ENCODE data around the gene DAPK1. TPM values are rescaled to one million over a fixed set of nuclear protein-coding genes. Genes with fewer than 3 reads are reported as not detected.

Gene DAPK1
- total RNA-seq, 1 donor from 2014 or later = 1.4 TPM

DNA sequence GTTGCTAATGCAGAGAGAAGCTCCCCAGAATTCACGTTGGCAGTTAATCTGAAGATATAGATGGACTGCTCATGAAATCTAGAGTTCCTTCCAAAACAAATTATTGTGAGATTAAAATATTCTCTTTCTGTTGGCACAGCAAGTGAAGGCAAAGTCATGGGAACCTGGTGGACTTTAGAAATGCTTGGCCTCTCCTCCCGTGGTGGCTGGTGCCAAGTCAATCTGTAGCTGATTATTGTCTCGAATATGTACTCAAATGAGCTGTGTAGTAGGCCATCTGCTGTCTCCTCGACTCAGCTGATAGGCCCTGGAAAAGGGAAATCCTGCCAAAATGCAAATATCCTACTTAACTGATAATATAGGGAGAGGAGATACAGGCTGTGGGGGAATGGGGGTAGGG lies 69.3 kb downstream of the DAPK1 start:
- intact Hi-C loops (cut with micrococcal nuclease) = no loop called here

- intact Hi-C loops (cut with micrococcal nuclease) = no loop called here
These were observed 69.9 kb downstream of the DAPK1 start for GRCh38 chr9:87567571-87567970.

- intact Hi-C loops (cut with micrococcal nuclease) = no loop called here
These were observed 70.3 kb downstream of the DAPK1 start for GRCh38 chr9:87567983-87568382.

DNA sequence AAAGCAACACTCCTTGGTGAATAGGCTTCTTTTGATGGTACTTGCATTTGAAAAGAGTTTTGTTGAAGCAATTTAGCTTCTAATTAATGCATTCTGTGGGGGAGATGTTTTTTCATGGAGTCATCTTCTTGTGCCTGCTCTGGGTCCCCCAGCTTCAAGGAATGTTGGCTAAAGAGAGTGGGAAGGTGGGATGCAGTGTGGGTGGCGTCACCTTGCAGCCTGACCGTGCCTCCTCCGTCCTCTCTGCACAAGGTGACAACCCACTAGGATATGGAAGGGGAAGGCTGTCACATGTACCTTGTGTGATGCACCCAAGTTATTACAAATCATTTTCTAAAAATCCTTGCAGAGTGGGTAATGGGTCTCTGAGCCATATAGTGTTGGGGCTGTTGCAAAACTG lies 70.7 kb downstream of the DAPK1 start:
- intact Hi-C loops (cut with micrococcal nuclease) = no loop called here

- intact Hi-C loops (cut with micrococcal nuclease) = no loop called here
These were observed 71.4 kb downstream of the DAPK1 start for GRCh38 chr9:87569008-87569509.

DNA sequence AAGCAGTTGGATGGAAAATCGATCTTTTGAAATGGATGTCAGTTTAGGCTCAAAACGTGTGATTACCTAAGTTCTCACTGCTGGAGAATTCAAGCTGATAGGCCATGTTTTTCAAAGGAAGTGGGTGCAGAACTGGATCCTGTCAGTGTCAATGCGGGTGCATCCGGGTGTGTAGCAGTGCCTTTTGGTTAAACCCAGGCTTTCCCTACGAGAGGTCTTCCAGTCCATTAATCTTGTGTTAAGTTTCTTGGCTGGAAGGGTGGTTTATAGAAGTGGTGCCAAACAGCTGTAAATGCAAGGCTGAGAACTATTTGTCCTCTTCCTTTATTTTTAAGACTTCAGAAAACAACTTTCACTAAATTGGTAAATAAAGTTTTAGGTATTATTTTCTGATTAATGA lies 71.9 kb downstream of the DAPK1 start:
- intact Hi-C loops (cut with micrococcal nuclease) = no loop called here

DNA sequence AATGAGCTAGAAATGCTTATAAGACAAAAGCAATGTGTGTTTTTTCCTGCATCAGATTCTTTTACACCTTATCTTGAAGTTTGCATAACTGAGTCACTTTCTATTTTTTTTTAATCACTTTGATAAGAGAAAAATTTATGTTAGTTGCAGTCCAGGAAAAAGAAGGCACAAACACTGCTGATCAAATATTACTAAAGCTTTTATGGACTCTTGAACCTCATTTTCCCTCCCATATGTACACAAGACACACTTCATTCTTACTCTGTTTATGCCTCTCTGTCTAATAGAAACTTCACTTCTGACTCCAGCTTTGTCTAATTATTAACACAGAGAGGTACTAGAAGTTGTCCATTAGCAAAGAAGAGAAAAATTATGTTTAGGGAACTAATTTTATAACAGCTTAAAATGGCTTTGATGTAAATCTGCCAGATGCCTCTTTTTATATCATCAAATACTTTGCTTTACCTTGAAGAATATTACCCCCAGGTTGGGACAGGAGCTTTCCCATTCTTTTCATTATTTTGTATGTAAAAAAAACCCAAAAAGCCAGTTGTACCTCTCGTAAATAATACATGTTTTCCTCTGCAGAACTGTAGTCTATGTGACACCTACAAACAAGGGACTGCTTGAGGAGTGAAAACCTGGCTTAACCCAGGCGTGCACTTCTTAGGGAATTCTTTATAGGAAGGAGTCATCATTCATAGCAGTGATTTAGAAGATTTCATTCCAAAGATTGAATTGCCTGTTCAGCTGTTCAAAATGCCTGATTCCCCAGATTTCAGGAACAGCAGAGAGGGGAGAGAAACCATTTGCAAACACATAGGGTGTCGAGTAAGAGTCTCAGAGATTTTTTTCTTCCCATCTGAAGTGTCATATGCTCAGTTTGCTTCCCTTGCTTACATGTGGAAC lies 72.6 kb downstream of the DAPK1 start:
- intact Hi-C loops (cut with micrococcal nuclease) = no loop called here

DNA sequence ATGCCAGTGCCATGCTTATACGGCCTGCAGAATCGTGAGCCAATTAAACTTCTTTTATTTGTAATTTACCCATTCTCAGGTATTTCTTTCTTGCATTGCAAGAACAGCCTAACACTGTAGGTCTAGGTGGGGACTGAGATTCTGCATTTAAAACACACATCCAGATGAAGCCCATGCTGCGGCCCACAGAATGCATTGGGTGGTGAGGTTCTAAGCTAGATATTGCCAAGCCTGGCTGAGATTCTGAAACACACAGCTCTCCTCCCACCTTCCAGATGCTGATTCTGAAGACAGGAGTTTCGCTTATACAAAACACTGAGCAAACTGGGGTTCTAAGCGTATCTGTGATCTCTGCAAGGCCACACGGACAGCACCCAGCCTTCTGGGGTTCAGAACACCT lies 75.1 kb downstream of the DAPK1 start:
- intact Hi-C loops (cut with micrococcal nuclease) = no loop called here

DNA sequence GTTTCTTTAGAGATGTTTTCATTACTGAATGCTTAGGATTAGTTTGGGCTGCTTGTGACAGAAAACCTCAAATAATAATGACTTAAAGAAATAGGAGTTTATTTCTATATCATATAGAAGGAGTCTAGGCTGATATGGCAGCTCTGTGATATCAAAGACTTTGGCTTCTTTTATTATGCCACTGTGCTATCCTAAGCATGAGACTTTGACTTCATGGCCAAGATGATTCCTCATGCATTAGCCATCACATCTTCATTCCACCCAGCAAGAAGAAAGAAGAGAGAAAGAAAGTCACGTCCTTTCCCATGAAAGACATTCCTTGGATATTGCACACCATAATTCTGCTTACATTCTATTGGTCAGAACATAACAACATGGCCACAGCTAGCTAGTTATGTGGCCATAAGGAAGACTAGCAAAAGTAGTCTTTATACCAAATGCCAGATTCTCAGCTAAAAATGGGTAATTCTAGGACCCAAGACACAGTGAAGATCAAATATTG lies 76.2 kb downstream of the DAPK1 start:
- intact Hi-C loops (cut with micrococcal nuclease) = no loop called here

DNA sequence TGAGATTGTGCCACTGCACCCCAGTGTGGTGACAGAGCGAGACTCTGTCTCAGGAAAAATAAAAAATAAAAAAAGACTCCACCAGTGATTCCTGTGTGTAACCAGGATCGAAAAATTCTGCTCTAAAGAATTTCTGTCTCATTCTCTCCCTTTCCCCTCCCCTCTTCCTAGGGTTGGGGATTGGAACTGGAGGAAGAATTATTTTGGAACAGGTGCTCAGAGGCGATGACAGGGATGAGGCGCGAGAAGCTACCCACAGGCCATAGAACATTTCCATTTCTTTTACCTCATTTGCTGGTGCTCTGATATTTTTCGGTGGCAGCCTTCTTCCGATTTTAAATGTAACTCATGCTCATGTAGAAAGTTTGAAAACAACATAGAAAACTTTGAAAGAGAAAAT lies 80.1 kb downstream of the DAPK1 start:
- intact Hi-C loops (cut with micrococcal nuclease) = no loop called here

DNA sequence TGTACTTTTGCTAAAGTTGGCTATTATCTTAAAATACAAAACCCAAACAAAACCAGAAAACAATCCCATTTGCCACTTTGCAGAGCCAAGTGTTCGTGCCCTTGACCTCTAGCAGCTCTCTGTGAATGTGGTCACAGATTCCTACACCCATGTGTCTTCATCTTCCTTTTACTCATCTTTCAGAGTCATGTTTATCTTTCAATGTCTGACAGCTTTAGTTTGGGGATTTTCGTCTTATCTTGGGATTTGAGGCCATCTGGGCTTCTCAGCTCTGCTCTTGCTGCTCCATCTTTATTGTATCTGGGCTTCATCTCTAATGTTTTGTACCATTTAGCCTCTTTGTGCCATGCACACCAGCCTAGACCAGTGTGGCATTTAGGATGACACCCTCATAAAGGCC lies 81.0 kb downstream of the DAPK1 start:
- intact Hi-C loops (cut with micrococcal nuclease) = no loop called here

DNA sequence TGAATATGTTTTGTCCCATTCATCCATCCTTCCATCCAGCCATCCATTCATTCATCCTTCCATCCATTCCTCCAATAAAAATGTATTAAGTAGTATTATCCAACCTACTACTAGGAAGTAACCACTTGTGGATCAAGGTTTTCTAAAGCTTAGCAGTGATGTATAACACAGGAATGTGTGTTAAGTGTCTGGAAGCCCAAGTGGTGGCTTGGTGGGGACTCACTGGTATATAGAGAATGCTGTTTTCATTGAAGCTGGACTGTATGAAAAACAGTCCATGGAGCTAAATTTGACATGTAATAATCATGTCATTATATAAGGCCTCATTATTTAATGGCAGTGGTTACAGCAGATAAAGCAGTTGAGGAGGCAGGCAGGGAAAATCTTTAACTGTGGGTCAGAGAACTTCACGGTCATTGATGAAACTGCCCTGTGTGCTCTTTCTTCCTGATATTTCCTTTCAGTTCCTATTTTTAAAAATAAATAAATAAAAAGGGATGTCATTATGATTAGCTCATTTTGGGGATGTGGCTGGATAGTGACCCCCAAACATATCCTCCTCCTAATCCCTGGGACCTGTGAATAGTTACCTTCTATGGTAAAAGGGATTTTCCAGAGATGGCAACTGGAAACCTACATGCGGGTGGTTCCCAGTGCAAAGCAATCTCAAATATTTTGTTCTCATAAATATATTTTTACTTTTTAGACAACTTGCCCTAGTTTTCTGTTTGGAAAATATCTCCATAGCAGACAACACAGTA lies 82.3 kb downstream of the DAPK1 start:
- intact Hi-C loops (cut with micrococcal nuclease) = no loop called here

GRCh38 chr9:87580941-87581438 lies 83.3 kb downstream of the DAPK1 start:
- intact Hi-C loops (cut with micrococcal nuclease) = no loop called here

GRCh38 chr9:87581513-87581912 lies 83.8 kb downstream of the DAPK1 start:
- intact Hi-C loops (cut with micrococcal nuclease) = no loop called here

DNA sequence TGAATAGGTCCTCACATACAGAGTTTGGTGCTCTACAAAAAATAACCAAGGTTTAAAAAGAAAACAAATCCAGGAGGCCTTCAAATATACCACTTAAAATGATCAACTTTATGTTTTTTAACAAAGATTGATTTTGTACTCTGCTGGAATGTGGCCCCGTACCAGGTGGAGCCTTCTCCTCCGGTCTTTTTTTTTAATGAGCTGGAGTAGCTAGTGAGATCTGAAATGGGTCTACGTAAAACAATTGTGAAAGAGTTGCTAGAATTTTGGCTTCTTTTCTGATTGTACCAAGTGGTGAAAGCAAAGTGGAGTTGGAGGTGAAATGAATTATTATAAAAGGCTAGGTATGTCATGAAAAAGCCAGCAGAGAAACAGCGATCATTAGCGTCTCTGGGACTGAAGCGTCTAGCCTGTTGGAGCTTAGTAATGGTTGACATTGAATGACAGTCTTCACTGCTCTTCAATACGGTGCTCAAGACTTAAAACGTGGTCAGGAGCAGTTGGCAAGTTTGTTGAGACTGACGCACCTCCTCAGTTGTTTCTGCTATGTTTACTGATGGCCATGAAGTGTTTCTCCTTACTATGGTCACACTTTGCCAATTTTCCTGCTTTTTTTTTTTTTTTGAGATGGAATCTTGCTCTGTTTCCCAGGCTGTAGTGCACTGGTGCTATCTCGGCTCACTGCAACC lies 84.4 kb downstream of the DAPK1 start:
- intact Hi-C loops (cut with micrococcal nuclease) = no loop called here

DNA sequence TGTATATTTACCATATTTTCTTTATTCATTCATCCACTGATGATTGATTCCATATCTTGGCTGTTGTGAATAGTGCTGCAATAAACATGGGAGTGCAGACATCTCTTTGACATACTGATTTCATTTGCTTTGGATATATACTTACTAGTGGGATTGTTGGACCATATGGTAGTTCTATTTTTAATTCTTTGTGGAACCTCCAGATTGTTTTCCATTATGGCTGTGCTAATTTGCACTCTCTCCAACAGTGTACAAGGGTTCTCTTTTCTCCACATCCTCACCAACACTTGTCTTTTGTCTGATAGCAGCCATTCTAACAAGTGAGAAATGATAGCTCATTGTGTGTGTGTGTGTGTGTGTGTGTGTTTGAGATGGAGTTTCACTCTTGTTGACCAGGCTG lies 86.7 kb downstream of the DAPK1 start:
- intact Hi-C loops (cut with micrococcal nuclease) = no loop called here

DNA sequence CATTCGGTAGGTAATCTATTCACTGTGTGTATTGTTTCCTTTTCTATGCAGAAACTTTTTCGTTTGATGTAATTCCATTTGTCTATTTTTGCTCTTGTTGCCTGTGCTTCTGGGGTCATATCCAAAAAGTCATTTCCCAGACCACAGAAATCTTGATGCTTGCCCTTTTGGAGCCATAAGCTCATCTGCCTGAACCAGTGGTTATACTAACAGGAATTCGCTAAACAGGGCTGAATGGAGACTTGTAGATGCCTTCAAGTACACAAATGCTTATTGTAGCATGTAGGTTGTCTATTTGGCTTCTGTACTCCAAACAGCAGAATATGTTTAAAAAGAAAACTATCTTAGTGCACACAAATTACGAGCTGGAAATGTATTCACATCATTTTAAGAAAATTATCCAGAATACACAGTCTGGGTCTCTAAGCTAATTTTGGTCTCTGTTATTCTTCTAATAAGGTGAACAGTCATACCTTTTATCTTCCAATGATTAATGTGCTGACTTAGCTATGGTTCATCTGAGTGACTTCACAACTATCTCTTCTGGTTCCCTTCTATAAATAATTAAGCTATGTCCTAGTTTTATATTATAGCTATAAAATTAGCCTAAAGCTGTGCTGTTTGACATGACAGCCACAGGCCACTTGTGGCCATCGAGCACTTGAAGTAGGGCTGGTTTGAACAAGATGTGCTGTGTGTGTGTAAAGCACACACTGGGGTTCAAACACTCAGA lies 87.6 kb downstream of the DAPK1 start:
- intact Hi-C loops (cut with micrococcal nuclease) = no loop called here

DNA sequence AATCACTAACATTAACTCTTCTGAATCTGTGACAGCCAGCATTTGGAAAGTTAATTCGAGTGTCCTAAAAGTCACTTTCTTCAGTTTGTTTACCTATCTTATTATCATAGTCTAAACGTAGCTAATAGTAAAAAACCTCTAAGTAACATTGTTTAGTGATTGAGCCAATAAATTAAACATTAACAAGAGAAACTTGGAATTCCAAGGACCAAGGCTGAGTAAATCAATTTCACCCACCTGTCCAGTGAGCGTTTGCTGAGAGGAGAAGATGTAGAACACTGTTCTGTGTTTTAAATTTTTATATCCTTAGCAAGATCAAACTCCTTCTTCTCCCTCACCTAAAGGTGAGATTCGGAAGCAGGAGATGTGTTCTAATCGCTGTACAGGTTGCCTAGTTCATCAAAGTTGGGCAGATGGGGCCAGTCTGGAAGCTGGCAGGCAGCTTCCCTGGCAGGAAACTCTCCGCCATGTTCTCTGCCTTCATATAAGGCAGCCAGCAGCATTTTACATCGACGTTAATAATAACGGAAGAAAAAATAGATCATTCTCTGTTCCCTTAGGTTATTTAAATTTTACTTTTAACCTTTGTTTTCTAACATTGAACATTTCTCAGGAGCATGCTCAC lies 89.2 kb downstream of the DAPK1 start:
- intact Hi-C loops (cut with micrococcal nuclease) = no loop called here

- intact Hi-C loops (cut with micrococcal nuclease) = no loop called here
These were observed 89.7 kb downstream of the DAPK1 start for GRCh38 chr9:87587356-87587745.

DNA sequence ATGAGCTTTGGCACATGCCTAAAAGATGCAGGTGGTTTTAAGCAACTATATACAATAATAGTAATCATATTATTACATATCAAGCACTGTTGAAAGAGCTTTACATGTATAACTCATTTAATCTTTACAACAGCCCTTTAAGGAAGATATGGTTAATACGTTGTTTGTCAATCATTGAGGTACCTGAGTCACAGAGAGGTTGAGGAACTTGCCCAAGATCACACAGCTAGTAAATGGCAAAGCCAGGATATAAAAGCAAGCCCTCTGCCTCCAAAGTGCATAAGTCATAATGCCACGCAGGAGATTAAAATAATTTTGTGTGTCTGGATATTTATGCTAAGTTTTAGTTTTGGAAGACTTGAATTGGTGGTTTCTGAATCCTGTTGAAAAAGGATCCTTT lies 90.2 kb downstream of the DAPK1 start:
- intact Hi-C loops (cut with micrococcal nuclease) = no loop called here
